ENCODE measurements around the gene WDR43. TPM values are rescaled to one million over a fixed set of nuclear protein-coding genes. Genes with fewer than 3 reads are reported as not detected.

The WDR43 gene
- total RNA-seq, 4 donors from 2014 or later = 15.8 to 399 (median 46.0) TPM

GRCh38 chr2:28951910-28952835, 57.7 kb downstream of the WDR43 start:
- peaks cover 0 to 27% (median 13%) of the 10 kb centered on the region in 4 donors for H3K4me1 ChIP-seq
- peak overlapping the region; percentile 42 to 68 (median 51) for H3K27ac ChIP-seq
- in situ Hi-C loops (cut with MboI; ENCODE audit: low pct_ligation_motif_present in 1 of 4, low pct_unique_long_range_greater_than_20kb in 1 of 4, low sequenced_read_pairs in 3 of 4) (loop anchor here in 3 of 4 donors (10.0 to 25.0 kb wide), 2 partner anchors 243 to 885 kb away; no protein-coding TSS in a partner anchor), intact Hi-C loops (cut with DNase I; ENCODE audit: low total_unique reads) (loop anchor here (10.0 kb wide), 1 partner anchor 63 kb away; no protein-coding TSS in a partner anchor)
- TF ChIP-seq POLR2A (IDR thresholded peaks at IDR 0.05) (no peak), POLR2AphosphoS5 (IDR thresholded peaks at IDR 0.05) (peak in 2 of 3 donors; percentile 45 to 68)
- H3K9me3 ChIP-seq = no peaks in the 10 kb centered on the region
- DNase-seq = no peak
- H3K36me3 ChIP-seq = peaks cover 0 to 16% (median 4%) of the 10 kb centered on the region in 4 donors
- H3K4me3 ChIP-seq = no peak overlapping the region
- no peaks in the 10 kb centered on the region for H3K27me3 ChIP-seq
- WGBS, 2 donors (ENCODE audit: low coverage in 1 of 2) = 49 to 69% methylated on average over 8 to 13 of the region's 13 CpGs

- WGBS, 2 donors (ENCODE audit: low coverage in 1 of 2) = 32 to 55% methylated on average over 5 to 6 of the region's 6 CpGs
- Histone ChIP-seq H3K9me3 (no peaks in the 10 kb centered on the region), H3K27ac (peak overlapping the region; percentile 38 to 68 (median 43)), H3K4me3 (no peak overlapping the region), H3K36me3 (peaks cover 0 to 12% (median 3%) of the 10 kb centered on the region in 4 donors), H3K27me3 (no peaks in the 10 kb centered on the region), H3K4me1 (peaks cover 0 to 27% (median 13%) of the 10 kb centered on the region in 4 donors)
- intact Hi-C loops (cut with DNase I; ENCODE audit: low total_unique reads) = loop anchor here (10.0 kb wide), 1 partner anchor 62 kb away; no protein-coding TSS in a partner anchor
- TF ChIP-seq EP300 (IDR thresholded peaks at IDR 0.05; ENCODE audit: low read depth) (no peak), POLR2A (IDR thresholded peaks at IDR 0.05) (no peak), POLR2AphosphoS5 (IDR thresholded peaks at IDR 0.05) (no peak), CTCF (IDR thresholded peaks at IDR 0.05) (peak in 1 of 5 experiments; percentile 7)
- in situ Hi-C loops (cut with MboI; ENCODE audit: low pct_ligation_motif_present in 1 of 4, low pct_unique_long_range_greater_than_20kb in 1 of 4, low sequenced_read_pairs in 3 of 4) = loop anchor here in 3 of 4 donors (10.0 to 25.0 kb wide), 2 partner anchors 242 to 884 kb away; no protein-coding TSS in a partner anchor
- no peak for DNase-seq
Observed at GRCh38 chr2:28952836-28953211, 58.4 kb downstream of the WDR43 start.

GRCh38 chr2:28955467-28955866, 61.0 kb downstream of the WDR43 start:
- no peaks in the 10 kb centered on the region for H3K9me3 ChIP-seq
- TF ChIP-seq EP300 (IDR thresholded peaks at IDR 0.05; ENCODE audit: low read depth) = no peak
- no peak for TF ChIP-seq CTCF (IDR thresholded peaks at IDR 0.05)
- no peak for TF ChIP-seq POLR2A (IDR thresholded peaks at IDR 0.05)
- H3K27me3 ChIP-seq = no peaks in the 10 kb centered on the region
- H3K4me1 ChIP-seq = peaks cover 0 to 35% (median 13%) of the 10 kb centered on the region in 4 donors
- H3K4me3 ChIP-seq = no peak overlapping the region
- 56 to 58% methylated on average over 3 to 5 of the region's 5 CpGs for WGBS, 2 donors (ENCODE audit: low coverage in 1 of 2)
- DNase-seq = no peak
- H3K36me3 ChIP-seq = no peaks in the 10 kb centered on the region
- in situ Hi-C loops (cut with MboI; ENCODE audit: low pct_ligation_motif_present in 1 of 4, low pct_unique_long_range_greater_than_20kb in 1 of 4, low sequenced_read_pairs in 3 of 4) = loop anchor here (5.0 to 25.0 kb wide), 4 partner anchors 239 to 882 kb away; no protein-coding TSS in a partner anchor
- H3K27ac ChIP-seq = no peak overlapping the region
- intact Hi-C loops (cut with DNase I; ENCODE audit: low total_unique reads) = loop anchor here (10.0 kb wide), 1 partner anchor 59 kb away; no protein-coding TSS in a partner anchor

- in situ Hi-C loops (cut with MboI; ENCODE audit: low pct_ligation_motif_present in 1 of 4, low pct_unique_long_range_greater_than_20kb in 1 of 4, low sequenced_read_pairs in 3 of 4) (loop anchor here (5.0 to 25.0 kb wide), 4 partner anchors 238 to 881 kb away; no protein-coding TSS in a partner anchor), intact Hi-C loops (cut with DNase I; ENCODE audit: low total_unique reads) (loop anchor here (10.0 kb wide), 1 partner anchor 58 kb away; no protein-coding TSS in a partner anchor)
- no peak overlapping the region for H3K27ac ChIP-seq
Observed at GRCh38 chr2:28956415-28956826, 62.0 kb downstream of the WDR43 start.

More at GRCh38 chr2:28956415-28956826, 62.0 kb downstream of the WDR43 start:
- peaks cover 0 to 29% (median 10%) of the 10 kb centered on the region in 4 donors for H3K4me1 ChIP-seq
- no peak for DNase-seq
- H3K27me3 ChIP-seq = no peaks in the 10 kb centered on the region
- H3K36me3 ChIP-seq = no peaks in the 10 kb centered on the region
- no peak overlapping the region for H3K4me3 ChIP-seq
- no peaks in the 10 kb centered on the region for H3K9me3 ChIP-seq
- WGBS, 2 donors (ENCODE audit: low coverage in 1 of 2) = 15 to 34% methylated on average over 4 to 11 of the region's 11 CpGs
- TF ChIP-seq EP300 (IDR thresholded peaks at IDR 0.05; ENCODE audit: low read depth) = no peak

All from transverse colon (tissue), 4 donors.